ENCODE measurements around the gene NEU3. TPM values are rescaled to one million over a fixed set of nuclear protein-coding genes. Genes with fewer than 3 reads are reported as not detected.
"Not testable (repeated sequence)": the region's sequence is repeated elsewhere in the genome, so short reads cannot be mapped to it uniquely, and the experiment has no call there.

NEU3 gene
- total and polyA plus RNA-seq, 7 donors = 1.8 to 26.7 (median 14.0) TPM

DNA sequence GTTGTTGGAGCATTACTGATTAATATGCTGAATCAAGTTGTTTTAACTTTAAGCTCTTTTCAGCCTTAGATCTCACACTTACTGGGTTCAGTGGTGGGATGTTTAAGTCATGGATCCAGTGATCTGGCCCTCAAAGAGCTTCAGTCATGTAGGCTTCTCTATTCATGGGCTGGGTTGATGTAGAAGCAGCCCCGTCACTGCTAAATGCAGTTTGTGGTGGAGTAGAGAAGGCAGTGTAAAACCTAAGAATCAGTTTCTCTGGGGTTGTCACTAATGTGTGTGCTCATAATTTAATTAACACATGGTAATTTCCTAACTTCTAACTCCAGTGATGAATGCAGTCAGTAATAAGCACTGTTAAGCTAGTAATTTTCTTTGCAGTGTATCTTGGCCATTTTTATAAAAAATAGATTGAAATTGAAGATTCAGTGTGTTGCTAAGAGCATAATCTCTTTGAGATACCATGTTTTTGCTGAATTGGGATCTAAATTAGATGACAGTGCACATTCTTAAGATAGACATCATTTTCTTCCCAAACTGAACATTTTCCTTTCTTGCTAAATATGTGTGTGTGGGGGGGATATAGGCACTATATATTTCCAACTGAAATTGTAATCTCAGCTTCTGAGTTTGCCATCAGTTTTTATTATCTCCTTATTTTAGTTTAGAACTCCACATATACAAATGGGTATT, 30.6 kb upstream of the NEU3 start:
- intact Hi-C loops (cut with DNase I) = no loop called here
- 96 to 100% (median 97%) methylated on average over 1 of the region's 1 CpG for WGBS, 3 donors
- no peaks in the 10 kb centered on the region for H3K9me3 ChIP-seq
- no peaks in the 10 kb centered on the region for H3K27me3 ChIP-seq (ENCODE audit: insufficient read depth in 3 of 3, low read length in 2 of 3)
- TF ChIP-seq, protein P1, sequence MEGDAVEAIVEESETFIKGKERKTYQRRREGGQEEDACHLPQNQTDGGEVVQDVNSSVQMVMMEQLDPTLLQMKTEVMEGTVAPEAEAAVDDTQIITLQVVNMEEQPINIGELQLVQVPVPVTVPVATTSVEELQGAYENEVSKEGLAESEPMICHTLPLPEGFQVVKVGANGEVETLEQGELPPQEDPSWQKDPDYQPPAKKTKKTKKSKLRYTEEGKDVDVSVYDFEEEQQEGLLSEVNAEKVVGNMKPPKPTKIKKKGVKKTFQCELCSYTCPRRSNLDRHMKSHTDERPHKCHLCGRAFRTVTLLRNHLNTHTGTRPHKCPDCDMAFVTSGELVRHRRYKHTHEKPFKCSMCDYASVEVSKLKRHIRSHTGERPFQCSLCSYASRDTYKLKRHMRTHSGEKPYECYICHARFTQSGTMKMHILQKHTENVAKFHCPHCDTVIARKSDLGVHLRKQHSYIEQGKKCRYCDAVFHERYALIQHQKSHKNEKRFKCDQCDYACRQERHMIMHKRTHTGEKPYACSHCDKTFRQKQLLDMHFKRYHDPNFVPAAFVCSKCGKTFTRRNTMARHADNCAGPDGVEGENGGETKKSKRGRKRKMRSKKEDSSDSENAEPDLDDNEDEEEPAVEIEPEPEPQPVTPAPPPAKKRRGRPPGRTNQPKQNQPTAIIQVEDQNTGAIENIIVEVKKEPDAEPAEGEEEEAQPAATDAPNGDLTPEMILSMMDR (IDR thresholded peaks at IDR 0.05) = no peak
- H3K36me3 ChIP-seq (ENCODE audit: insufficient read depth in 1 of 2, low read depth in 1 of 2) = peaks cover 0 to 2% of the 10 kb centered on the region in 2 donors
- ATAC-seq (no peak), DNase-seq (no peak)
- H3K27ac ChIP-seq = no peak overlapping the region
- H3K4me3 ChIP-seq = no peak overlapping the region
- H3K4me1 ChIP-seq = peaks cover 56% of the 10 kb centered on the region

DNA sequence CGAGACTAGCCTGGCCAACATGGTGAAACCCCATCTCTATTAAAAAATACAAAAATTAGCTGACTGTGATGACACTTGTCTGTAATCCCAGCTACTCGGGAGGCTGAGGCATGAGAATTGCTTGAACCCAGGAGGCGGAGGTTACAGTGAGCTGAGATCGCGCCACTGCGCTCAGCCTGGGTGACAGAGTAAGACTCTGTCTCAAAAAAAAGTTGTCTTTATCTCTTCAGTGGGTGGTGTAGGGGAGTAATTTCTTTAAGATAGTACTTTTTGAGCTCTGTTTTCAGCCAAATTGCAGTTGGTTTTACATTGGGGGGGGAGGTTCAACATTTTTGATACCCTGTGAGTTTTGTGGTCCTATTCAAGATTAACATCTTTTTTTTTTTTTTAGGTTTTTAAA, 28.6 kb upstream of the NEU3 start:
- H3K4me3 ChIP-seq; ATAC-seq; H3K27ac ChIP-seq; H3K27me3 ChIP-seq (ENCODE audit: insufficient read depth in 3 of 3, low read length in 2 of 3); H3K9me3 ChIP-seq; intact Hi-C loops (cut with DNase I); DNase-seq: not testable (repeated sequence)
- Histone ChIP-seq H3K36me3 (ENCODE audit: insufficient read depth in 1 of 2, low read depth in 1 of 2) (peaks cover 0 to 13% of the 10 kb centered on the region in 2 donors), H3K4me1 (peaks cover 56% of the 10 kb centered on the region)
- WGBS, 3 donors = 93 to 96% (median 93%) methylated on average over 6 of the region's 6 CpGs

GRCh38 chr11:74966651-74967050, 22.1 kb upstream of the NEU3 start:
- H3K4me1 ChIP-seq = peaks cover 16% of the 10 kb centered on the region
- H3K36me3 ChIP-seq (ENCODE audit: insufficient read depth in 1 of 2, low read depth in 1 of 2) = peaks cover 0 to 66% of the 10 kb centered on the region in 2 donors
- WGBS, 3 donors = 88 to 90% (median 89%) methylated on average over 5 of the region's 5 CpGs
- H3K27ac ChIP-seq = no peak overlapping the region
- no peaks in the 10 kb centered on the region for H3K9me3 ChIP-seq
- no peak for DNase-seq
- intact Hi-C loops (cut with DNase I) = no loop called here
- no peaks in the 10 kb centered on the region for H3K27me3 ChIP-seq (ENCODE audit: insufficient read depth in 3 of 3, low read length in 2 of 3)
- H3K4me3 ChIP-seq = no peak overlapping the region
- no peak for ATAC-seq
- TF ChIP-seq, protein P1 (IDR thresholded peaks at IDR 0.05) = no peak

GRCh38 chr11:74970852-74971395, 17.8 kb upstream of the NEU3 start:
- WGBS, 3 donors = 83 to 89% (median 83%) methylated on average over 1 of the region's 1 CpG

DNA sequence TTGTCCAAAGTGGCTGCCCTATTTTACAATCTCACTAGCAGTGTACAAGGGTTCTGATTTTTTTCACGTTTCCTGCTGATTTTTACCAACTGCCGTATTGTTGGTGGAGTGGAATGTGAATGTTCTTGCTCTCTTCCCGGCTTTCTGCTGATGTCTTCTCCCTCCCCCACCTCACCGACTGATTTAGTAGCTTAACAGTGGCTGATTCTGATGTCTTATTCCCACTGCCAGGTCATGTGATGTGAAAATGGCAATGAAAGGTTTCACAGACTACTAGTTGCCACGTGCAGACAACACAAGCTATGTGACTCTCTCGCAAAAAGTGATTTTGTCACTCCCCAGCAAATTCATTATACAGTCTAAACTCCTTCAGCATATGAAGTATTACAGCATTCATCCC, 17.3 kb upstream of the NEU3 start:
- TF ChIP-seq, protein P1 (IDR thresholded peaks at IDR 0.05) = no peak
- Histone ChIP-seq H3K4me3 (no peak overlapping the region), H3K36me3 (ENCODE audit: insufficient read depth in 1 of 2, low read depth in 1 of 2) (peaks cover 3 to 87% of the 10 kb centered on the region in 2 donors), H3K4me1 (no peaks in the 10 kb centered on the region), H3K27ac (no peak overlapping the region), H3K9me3 (no peaks in the 10 kb centered on the region), H3K27me3 (ENCODE audit: insufficient read depth in 3 of 3, low read length in 2 of 3) (no peaks in the 10 kb centered on the region)
- WGBS, 3 donors = 65 to 77% (median 73%) methylated on average over 6 of the region's 6 CpGs
- DNase-seq (no peak), ATAC-seq (no peak)
- intact Hi-C loops (cut with DNase I) = no loop called here

More at GRCh38 chr11:74970852-74971395, 17.8 kb upstream of the NEU3 start:
- Histone ChIP-seq H3K4me1 (no peaks in the 10 kb centered on the region), H3K9me3 (no peaks in the 10 kb centered on the region), H3K27ac (no peak overlapping the region), H3K4me3 (no peak overlapping the region), H3K27me3 (ENCODE audit: insufficient read depth in 3 of 3, low read length in 2 of 3) (no peaks in the 10 kb centered on the region), H3K36me3 (ENCODE audit: insufficient read depth in 1 of 2, low read depth in 1 of 2) (peaks cover 3 to 87% of the 10 kb centered on the region in 2 donors)
- TF ChIP-seq, protein P1 (IDR thresholded peaks at IDR 0.05) = no peak
- DNase-seq (no peak), ATAC-seq (no peak)
- intact Hi-C loops (cut with DNase I) = no loop called here
